Heart left ventricle (tissue), 13 donors: Measurements from ENCODE around the gene RHOC.
A peak's percentile ranks its signal among the peaks of the same experiment; 100 is the strongest.

ENCODE experiments used
- CTCF ChIP-seq, 12 donors: fragments of 200-600 bp; sonication (generic) in 4 of 12; IDR thresholded peaks; one replicate each; pipeline versions ENCODE4 v1.5.0 to v1.8.0; 2018 to 2022; ENCODE audit warnings: antibody characterized with exemption in 12 of 12, mild to moderate bottlenecking in 5 of 12
- POLR2A ChIP-seq, 2 donors: fragments of 450-650 bp; IDR thresholded peaks; one replicate each; pipeline ENCODE4 v1.6.1; 2017; ENCODE audit warnings: antibody characterized with exemption in 2 of 2, mild to moderate bottlenecking in 2 of 2, moderate library complexity in 2 of 2
- donor health status: ischemic (EF 13 %, LVEDD 7.1; RV severe dilation, severe dysfunction).
- donor health status: DM: no; HTN: yes; CAD: no.
- donor health status: DM: no; HTN: no; CAD: no.
- donor health status: ischemic (EF 25% LVEDD 6.9; RV normal size, moderate dysfunction).
- donor health status: ischemic (EF 25% LVEDD 5.7; RV mildly dilated, moderate dysfunction).
- donor health status: ischemic (EF 35%, LVEDD 5.7; RV mildly dilated, moderate dysfunction).
- donor health status: nonischemic (EF 11% LVEDD 7.7; RV severe dilation, severe dysfunction).
- donor health status: DM: yes; HTN: yes; CAD: no.
- donor health status: PGD.
- donor health status: ischemic (EF 29% LVEDD 5.4; RV normal size, mild dysfunction).
- donor health status: nonischemic (EF 23%, LVEDD 6.1; RV moderate dilation, normal function).

- TF ChIP-seq CTCF (IDR thresholded peaks at IDR 0.05) (peak in 6 of 12 donors; percentile 15 to 45 (median 26)), POLR2A (IDR thresholded peaks at IDR 0.05) (peak in 1 of 2 donors; percentile 20)
Observed at GRCh38 chr1:112700290-112701226, 6.4 kb downstream of the RHOC start.
